ENCODE results near the gene PARD3B. TPM values are rescaled to one million over a fixed set of nuclear protein-coding genes. Genes with fewer than 3 reads are reported as not detected.

The PARD3B gene
- total RNA-seq, 1 experiment from 2014 or later: 2.0 TPM

- no peak for ATAC-seq
- Histone ChIP-seq H3K9ac (ENCODE audit: low read length) (no peak overlapping the region), H3K36me3 (ENCODE audit: control insufficient read depth in 1 of 2, insufficient read depth in 2 of 2, low read length in 2 of 2) (no peaks in the 10 kb centered on the region), H3K4me1 (ENCODE audit: control insufficient read depth in 1 of 2, insufficient read depth in 2 of 2, low read length in 2 of 2) (no peaks in the 10 kb centered on the region), H3K9me3 (ENCODE audit: control insufficient read depth in 1 of 2, insufficient read depth in 1 of 2, low read depth in 1 of 2, low read length in 2 of 2) (no peaks in the 10 kb centered on the region), H3K27ac (ENCODE audit: low read depth, low read length) (no peak overlapping the region), H3K4me2 (ENCODE audit: low read length) (no peak overlapping the region), H2AFZ (ENCODE audit: low read depth, low read length, poor library complexity, severe bottlenecking) (no peak overlapping the region), H3K9me2 (ENCODE audit: insufficient read depth) (no peaks in the 10 kb centered on the region), H3K4me3 (replicated peaks in 1 of 2; ENCODE audit: low read depth in 1 of 2, low read length in 2 of 2) (no peak overlapping the region), H4K20me1 (ENCODE audit: insufficient read depth) (no peaks in the 10 kb centered on the region), H3K27me3 (ENCODE audit: insufficient read depth, low read length) (peaks cover 32% of the 10 kb centered on the region), H3K79me2 (ENCODE audit: insufficient read depth, low read length) (no peaks in the 10 kb centered on the region)
- ChIA-PET CTCF (no interaction called here), RAD21 (ENCODE audit: low non-redundant PET in 1 of 2, low total read pairs in 2 of 2, uncharacterized antibody in 2 of 2, unreplicated experiment in 2 of 2) (no interaction called here), POLR2A (no interaction called here)
- intact Hi-C loops (cut with micrococcal nuclease): no loop called here
- TF ChIP-seq POLR2A (IDR thresholded peaks at IDR 0.05; ENCODE audit: borderline replicate concordance, extremely low read depth, insufficient read depth, insufficient read length) (no peak), EZH2 (IDR thresholded peaks at IDR 0.05) (no peak), POLR2AphosphoS5 (IDR thresholded peaks at IDR 0.05; ENCODE audit: low read depth, low read length) (no peak), EZH2phosphoT487 (IDR thresholded peaks at IDR 0.05; ENCODE audit: borderline replicate concordance) (no peak), JUND (IDR thresholded peaks at IDR 0.05) (no peak), SIN3A (IDR thresholded peaks at IDR 0.05; ENCODE audit: low read depth) (no peak), CEBPB (IDR thresholded peaks at IDR 0.05; ENCODE audit: low read depth) (no peak), REST (IDR thresholded peaks at IDR 0.05; ENCODE audit: low read depth) (no peak), CBX3 (IDR thresholded peaks at IDR 0.05; ENCODE audit: low read depth) (no peak), RAD21 (IDR thresholded peaks at IDR 0.05; ENCODE audit: low read depth) (no peak)
- DNase-seq (ENCODE audit: low read depth, low spot score): no peak
- no TSS peak for BruUV-seq (replicated peaks)
These were observed 1068.8 kb downstream of the PARD3B start for GRCh38 chr2:205613970-205614559.
